ENCODE data around the gene NLGN1.

NLGN1 gene

GRCh38 chr3:174247687-174248152 lies 850.2 kb downstream of the NLGN1 start:
- no peak for DNase-seq

- DNase-seq: no peak
Observed at GRCh38 chr3:174251681-174252080, 854.1 kb downstream of the NLGN1 start.

- no peak for DNase-seq
Observed at GRCh38 chr3:174253196-174253823, 855.8 kb downstream of the NLGN1 start.

- DNase-seq: no peak
Observed at GRCh38 chr3:174253940-174254339, 856.4 kb downstream of the NLGN1 start.

- no peak for DNase-seq
Observed at GRCh38 chr3:174255454-174255853, 857.9 kb downstream of the NLGN1 start.

- DNase-seq: no peak
Observed at GRCh38 chr3:174266476-174266875, 868.9 kb downstream of the NLGN1 start.

- DNase-seq: no peak
Observed at GRCh38 chr3:174268061-174268460, 870.5 kb downstream of the NLGN1 start.

GRCh38 chr3:174268586-174268985 lies 871.0 kb downstream of the NLGN1 start:
- no peak for DNase-seq

GRCh38 chr3:174270841-174271240 lies 873.3 kb downstream of the NLGN1 start:
- no peak for DNase-seq

GRCh38 chr3:174275336-174275735 lies 877.8 kb downstream of the NLGN1 start:
- DNase-seq: no peak

- no peak for DNase-seq
Observed at GRCh38 chr3:174276826-174277225, 879.3 kb downstream of the NLGN1 start.

- no peak for DNase-seq
Observed at GRCh38 chr3:174278094-174278493, 880.5 kb downstream of the NLGN1 start.

- DNase-seq: no peak
Observed at GRCh38 chr3:174280186-174280585, 882.6 kb downstream of the NLGN1 start.

- DNase-seq: no peak
Observed at GRCh38 chr3:174285242-174285864, 887.8 kb downstream of the NLGN1 start.

- no peak for DNase-seq
Observed at GRCh38 chr3:174287705-174288104, 890.2 kb downstream of the NLGN1 start.

- no peak for DNase-seq
Observed at GRCh38 chr3:174294616-174295015, 897.1 kb downstream of the NLGN1 start.

GRCh38 chr3:174295306-174296092 lies 898.0 kb downstream of the NLGN1 start:
- DNase-seq: no peak

GRCh38 chr3:174302746-174303315 lies 905.3 kb downstream of the NLGN1 start:
- DNase-seq: no peak

GRCh38 chr3:174303907-174304560 lies 906.5 kb downstream of the NLGN1 start:
- no peak for DNase-seq

- no peak for DNase-seq
Observed at GRCh38 chr3:174308736-174309135, 911.2 kb downstream of the NLGN1 start.

- no peak for DNase-seq
Observed at GRCh38 chr3:174310475-174310983, 913.0 kb downstream of the NLGN1 start.

GRCh38 chr3:174315225-174315624 lies 917.7 kb downstream of the NLGN1 start:
- DNase-seq: no peak

- DNase-seq: no peak
Observed at GRCh38 chr3:174317005-174317404, 919.5 kb downstream of the NLGN1 start.
